ENCODE measurements around the gene CAMKMT. TPM values are rescaled to one million over a fixed set of nuclear protein-coding genes. Genes with fewer than 3 reads are reported as not detected.

Gene CAMKMT
- total and polyA plus RNA-seq, 9 of the 15 experiments (the other 6 are each of a cell fraction or from before 2014, with no cell fraction given), result 1.6 to 15.3 (median 7.4) TPM

- Histone ChIP-seq H3K9me1 (ENCODE audit: control insufficient read depth, insufficient read depth, low read length) (no peaks in the 10 kb centered on the region), H3K79me2 (ENCODE audit: control insufficient read depth, insufficient read depth, low read length) (no peaks in the 10 kb centered on the region), H4K20me1 (replicated peaks; ENCODE audit: control insufficient read depth, insufficient read depth, low read length) (no peaks in the 10 kb centered on the region), H3K36me3 (ENCODE audit: control insufficient read depth, insufficient read depth, low read length) (no peaks in the 10 kb centered on the region), H2AFZ (ENCODE audit: low read depth, low read length) (no peak overlapping the region), H3K4me2 (ENCODE audit: insufficient read depth, low read length) (no peak overlapping the region), H3K4me3 (no peak overlapping the region), H3K9me3 (replicated peaks; ENCODE audit: control insufficient read depth, insufficient read depth, low read depth, low read length) (no peaks in the 10 kb centered on the region), H3K4me1 (replicated peaks in 1 of 2; ENCODE audit: control insufficient read depth in 2 of 2, insufficient read depth in 2 of 2, low read length in 2 of 2) (no peaks in the 10 kb centered on the region), H3K27ac (ENCODE audit: extremely low read depth, low read depth, low read length) (no peak overlapping the region), H3K27me3 (ENCODE audit: control insufficient read depth in 2 of 2, insufficient read depth in 2 of 2, low read length in 2 of 2) (no peaks in the 10 kb centered on the region), H3K9ac (ENCODE audit: insufficient read depth in 1 of 2, low read depth in 2 of 2, low read length in 2 of 2) (no peak overlapping the region)
- in situ Hi-C loops (cut with MboI) (no loop called here), intact Hi-C loops (cut with micrococcal nuclease) (loop anchor here (5.0 kb wide), 1 partner anchor 326 kb away; no protein-coding TSS in a partner anchor)
- BruUV-seq (replicated peaks), result no TSS peak
- WGBS (ENCODE audit: insufficient coverage, low coverage, missing lambda C conversion rate), result 10% methylated on average over 3 of the region's 3 CpGs
- DNase-seq (ENCODE audit: extremely low read depth in 1 of 4, low spot score in 3 of 4) (no peak), FAIRE-seq (no peak), ATAC-seq (no peak)
- no peak for TF ChIP-seq LARP7 (IDR thresholded peaks at IDR 0.05)
- no peak for TF ChIP-seq CREB3L1 (IDR thresholded peaks at IDR 0.05; ENCODE audit: borderline replicate concordance, low read depth)
- TF ChIP-seq PTRF (tag; IDR thresholded peaks at IDR 0.05), result no peak
- no peak for TF ChIP-seq KAT2B (IDR thresholded peaks at IDR 0.05; ENCODE audit: low read depth, low read length)
- no peak for TF ChIP-seq JUND (IDR thresholded peaks at IDR 0.05; ENCODE audit: borderline replicate concordance, low read depth, low read length)
- TF ChIP-seq JUND (tag; IDR thresholded peaks at IDR 0.05; ENCODE audit: borderline replicate concordance, low read depth, low read length), result no peak
- TF ChIP-seq RBM15 (IDR thresholded peaks at IDR 0.05; ENCODE audit: insufficient read depth, low read length), result no peak
- TF ChIP-seq ZNF780A (CRISPR knock-in tag; IDR thresholded peaks at IDR 0.05), result no peak
- TF ChIP-seq TCF7 (IDR thresholded peaks at IDR 0.05; ENCODE audit: borderline replicate concordance), result no peak
- no peak for TF ChIP-seq PRMT5 (CRISPR knock-in tag; IDR thresholded peaks at IDR 0.05)
- TF ChIP-seq CC2D1A (IDR thresholded peaks at IDR 0.05), result no peak
- no peak for TF ChIP-seq ZNF134 (CRISPR knock-in tag; conservative IDR thresholded peaks at IDR 0.05)
- TF ChIP-seq TSHZ1 (CRISPR knock-in tag; IDR thresholded peaks at IDR 0.05), result no peak
- CTCF ChIA-PET (ENCODE audit: low intra/inter-chr PET ratio), result no interaction called here
- POLR2A ChIA-PET, result interaction anchor here (0.5 to 1.5 kb wide), 3 partner anchors 10 to 32 kb away, joined by 3 to 11 read pairs (median 4); no protein-coding TSS in a partner anchor
Measured at GRCh38 chr2:44718431-44718830, 356.7 kb downstream of the CAMKMT start.
